GM21390 (cell line): Measurements from ENCODE around the gene VGLL4.

ENCODE experiments used
- ATAC-seq: cut with Tn5 transposase; IDR thresholded peaks from one replicate; pipeline ENCODE4 v1.9.1; 2021; ENCODE audit not compliant: unreplicated experiment

VGLL4 gene

GRCh38 chr3:11653298-11654055 is 9.8 kb upstream of the VGLL4 start:
- ATAC-seq: no peak

- ATAC-seq: no peak
These were observed 8.2 kb upstream of the VGLL4 start for GRCh38 chr3:11651900-11652299.

- ATAC-seq: no peak
These were observed 7.8 kb upstream of the VGLL4 start for GRCh38 chr3:11651477-11651876.

GRCh38 chr3:11650391-11650790 is 6.7 kb upstream of the VGLL4 start:
- ATAC-seq: no peak

- ATAC-seq: no peak
These were observed 5.0 kb upstream of the VGLL4 start for GRCh38 chr3:11648735-11649134.

GRCh38 chr3:11643201-11643603 is 513 bp downstream of the VGLL4 start:
- ATAC-seq: peak; percentile 4

- ATAC-seq: peak; percentile 67
These were observed 1.1 kb downstream of the VGLL4 start for GRCh38 chr3:11642431-11643191.

- no peak for ATAC-seq
These were observed 1.9 kb downstream of the VGLL4 start for GRCh38 chr3:11641683-11642430.

- ATAC-seq: no peak
These were observed 2.4 kb downstream of the VGLL4 start for GRCh38 chr3:11641316-11641682.

GRCh38 chr3:11640009-11640673 is 3.6 kb downstream of the VGLL4 start:
- no peak for ATAC-seq

GRCh38 chr3:11638495-11639358 is 5.0 kb downstream of the VGLL4 start:
- ATAC-seq: no peak

- ATAC-seq: no peak
These were observed 5.7 kb downstream of the VGLL4 start for GRCh38 chr3:11637901-11638458.

- ATAC-seq: no peak
These were observed 7.3 kb downstream of the VGLL4 start for GRCh38 chr3:11636394-11636770.

GRCh38 chr3:11635680-11636393 is 7.9 kb downstream of the VGLL4 start:
- ATAC-seq: no peak

GRCh38 chr3:11634974-11635612 is 8.6 kb downstream of the VGLL4 start:
- no peak for ATAC-seq

GRCh38 chr3:11634081-11634635 is 9.6 kb downstream of the VGLL4 start:
- ATAC-seq: no peak

GRCh38 chr3:11632966-11633365 is 10.7 kb downstream of the VGLL4 start:
- ATAC-seq: no peak

GRCh38 chr3:11632564-11632963 is 11.2 kb downstream of the VGLL4 start:
- ATAC-seq: no peak

GRCh38 chr3:11631820-11632219 is 11.9 kb downstream of the VGLL4 start:
- ATAC-seq: no peak
